Coronary artery (tissue), 2 donors: ENCODE results near the gene SLC4A9.

Experiments
- DNase-seq: peaks from one replicate; pipeline ENCODE4 v3.0.0-alpha.2; 2017; ENCODE audit warnings: low spot score
- H3K27ac ChIP-seq, 2 donors: fragments of 200-600 bp; sonication (generic); one replicate each; pipeline ENCODE4 v1.5.1; 2016 to 2019
- H3K4me3 ChIP-seq: fragments of 200-600 bp; sonication (generic); 2 replicates; pipeline ENCODE4 v1.5.1; 2016; ENCODE audit warnings: mild to moderate bottlenecking, moderate library complexity
- TF ChIP-seq, protein P1 (sequence below): fragments of 200-600 bp; sonication (generic); IDR thresholded peaks from one replicate; pipeline ENCODE4 v1.5.1; 2019; ENCODE audit warnings: antibody characterized with exemption

Gene SLC4A9

DNA sequence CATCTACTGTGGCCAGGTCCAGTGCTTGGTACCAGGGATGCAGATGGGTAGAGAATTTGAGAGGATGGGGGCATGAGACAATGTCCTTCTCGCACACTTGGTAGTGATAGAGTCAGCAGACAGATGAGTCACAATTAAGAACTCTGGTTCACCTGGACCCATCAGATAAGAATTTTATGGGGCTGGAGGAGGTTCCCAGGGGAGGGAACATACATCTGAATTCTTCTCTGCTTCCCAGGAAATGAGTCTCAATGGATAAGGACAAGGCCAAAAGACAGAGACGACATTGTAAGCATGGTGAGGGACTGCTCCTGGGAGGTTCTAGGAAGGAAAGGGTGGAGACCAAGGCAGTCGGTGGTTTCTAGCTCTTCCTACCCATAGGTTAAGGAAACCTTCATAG lies 5.3 kb downstream of the SLC4A9 start:
- TF ChIP-seq, protein P1, sequence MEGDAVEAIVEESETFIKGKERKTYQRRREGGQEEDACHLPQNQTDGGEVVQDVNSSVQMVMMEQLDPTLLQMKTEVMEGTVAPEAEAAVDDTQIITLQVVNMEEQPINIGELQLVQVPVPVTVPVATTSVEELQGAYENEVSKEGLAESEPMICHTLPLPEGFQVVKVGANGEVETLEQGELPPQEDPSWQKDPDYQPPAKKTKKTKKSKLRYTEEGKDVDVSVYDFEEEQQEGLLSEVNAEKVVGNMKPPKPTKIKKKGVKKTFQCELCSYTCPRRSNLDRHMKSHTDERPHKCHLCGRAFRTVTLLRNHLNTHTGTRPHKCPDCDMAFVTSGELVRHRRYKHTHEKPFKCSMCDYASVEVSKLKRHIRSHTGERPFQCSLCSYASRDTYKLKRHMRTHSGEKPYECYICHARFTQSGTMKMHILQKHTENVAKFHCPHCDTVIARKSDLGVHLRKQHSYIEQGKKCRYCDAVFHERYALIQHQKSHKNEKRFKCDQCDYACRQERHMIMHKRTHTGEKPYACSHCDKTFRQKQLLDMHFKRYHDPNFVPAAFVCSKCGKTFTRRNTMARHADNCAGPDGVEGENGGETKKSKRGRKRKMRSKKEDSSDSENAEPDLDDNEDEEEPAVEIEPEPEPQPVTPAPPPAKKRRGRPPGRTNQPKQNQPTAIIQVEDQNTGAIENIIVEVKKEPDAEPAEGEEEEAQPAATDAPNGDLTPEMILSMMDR = no peak
- Histone ChIP-seq H3K27ac (no peak overlapping the region), H3K4me3 (no peak overlapping the region)
- no peak for DNase-seq

DNA sequence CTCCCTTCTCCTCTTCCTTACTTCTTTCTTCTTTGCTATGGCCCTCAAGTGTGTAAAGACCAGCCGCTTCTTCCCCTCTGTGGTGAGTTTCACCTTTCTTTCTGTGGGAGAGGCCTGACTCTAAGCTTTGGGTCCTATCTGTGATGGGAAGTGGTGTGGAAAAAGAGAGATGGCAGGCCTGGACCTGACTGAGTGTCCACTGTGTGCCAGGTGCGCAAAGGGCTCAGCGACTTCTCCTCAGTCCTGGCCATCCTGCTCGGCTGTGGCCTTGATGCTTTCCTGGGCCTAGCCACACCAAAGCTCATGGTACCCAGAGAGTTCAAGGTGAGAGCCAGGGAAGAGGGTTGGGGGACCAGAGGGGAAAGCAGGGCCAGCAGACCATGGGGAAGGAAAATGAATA lies 5.9 kb downstream of the SLC4A9 start:
- TF ChIP-seq, protein P1 = no peak
- DNase-seq = no peak
- Histone ChIP-seq H3K4me3 (no peak overlapping the region), H3K27ac (no peak overlapping the region)

- DNase-seq = no peak
- no peak overlapping the region for H3K27ac ChIP-seq
- no peak overlapping the region for H3K4me3 ChIP-seq
- TF ChIP-seq, protein P1 = no peak
Observed at GRCh38 chr5:140366589-140367255, 6.7 kb downstream of the SLC4A9 start.

GRCh38 chr5:140367256-140368013 lies 7.4 kb downstream of the SLC4A9 start:
- no peak overlapping the region for H3K4me3 ChIP-seq
- DNase-seq = no peak
- TF ChIP-seq, protein P1 = no peak
- H3K27ac ChIP-seq = no peak overlapping the region

GRCh38 chr5:140371356-140372151 lies 11.6 kb downstream of the SLC4A9 start:
- Histone ChIP-seq H3K4me3 (no peak overlapping the region), H3K27ac (no peak overlapping the region)
- TF ChIP-seq, protein P1 = no peak
- no peak for DNase-seq

GRCh38 chr5:140372971-140373487 lies 13.0 kb downstream of the SLC4A9 start:
- no peak for DNase-seq
- no peak overlapping the region for H3K27ac ChIP-seq
- TF ChIP-seq, protein P1 = peak; percentile 65
- H3K4me3 ChIP-seq = no peak overlapping the region
